Cerebellar cortex (tissue), 1 donor: ENCODE results near the gene NFIC.
A peak's percentile ranks its signal among the peaks of the same experiment; 100 is the strongest.

ENCODE experiments used
- DNase-seq: peaks from one replicate; pipeline ENCODE4 v3.0.0-alpha.2; 2015; ENCODE audit warnings: low spot score

NFIC gene

DNA sequence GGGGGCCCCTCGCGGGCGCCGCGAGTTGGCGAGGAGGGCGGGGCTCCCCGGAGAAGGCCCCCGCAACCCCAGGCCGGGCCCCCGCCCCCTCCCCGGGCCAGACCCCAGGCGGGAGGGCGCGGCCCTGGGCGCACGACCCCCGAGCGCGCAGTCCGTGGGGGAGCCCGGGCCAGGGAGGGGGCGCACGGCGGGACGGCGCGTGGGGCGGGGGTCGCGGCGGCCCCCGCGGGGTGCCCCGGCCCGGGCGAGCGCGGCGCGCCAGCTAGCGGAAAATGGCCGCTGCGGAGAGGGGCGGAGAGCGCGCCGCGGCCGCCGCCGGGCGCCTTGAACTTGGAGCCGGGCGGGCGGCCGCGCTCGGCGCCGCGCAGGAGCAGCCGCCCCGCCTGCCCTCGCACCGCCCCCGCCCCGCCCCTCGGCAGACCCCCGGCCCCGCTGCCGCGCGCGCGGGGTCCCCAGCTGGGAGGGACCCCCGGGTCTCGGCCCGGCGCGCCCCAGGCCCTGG, 6.4 kb upstream of the NFIC start:
- DNase-seq: no peak

- DNase-seq: peak; percentile 51
These were observed 5.7 kb upstream of the NFIC start for GRCh38 chr19:3360421-3361383.

- peak; percentile 61 for DNase-seq
These were observed 4.8 kb upstream of the NFIC start for GRCh38 chr19:3361384-3362216.

GRCh38 chr19:3362217-3362906, 4.0 kb upstream of the NFIC start:
- DNase-seq: no peak

DNA sequence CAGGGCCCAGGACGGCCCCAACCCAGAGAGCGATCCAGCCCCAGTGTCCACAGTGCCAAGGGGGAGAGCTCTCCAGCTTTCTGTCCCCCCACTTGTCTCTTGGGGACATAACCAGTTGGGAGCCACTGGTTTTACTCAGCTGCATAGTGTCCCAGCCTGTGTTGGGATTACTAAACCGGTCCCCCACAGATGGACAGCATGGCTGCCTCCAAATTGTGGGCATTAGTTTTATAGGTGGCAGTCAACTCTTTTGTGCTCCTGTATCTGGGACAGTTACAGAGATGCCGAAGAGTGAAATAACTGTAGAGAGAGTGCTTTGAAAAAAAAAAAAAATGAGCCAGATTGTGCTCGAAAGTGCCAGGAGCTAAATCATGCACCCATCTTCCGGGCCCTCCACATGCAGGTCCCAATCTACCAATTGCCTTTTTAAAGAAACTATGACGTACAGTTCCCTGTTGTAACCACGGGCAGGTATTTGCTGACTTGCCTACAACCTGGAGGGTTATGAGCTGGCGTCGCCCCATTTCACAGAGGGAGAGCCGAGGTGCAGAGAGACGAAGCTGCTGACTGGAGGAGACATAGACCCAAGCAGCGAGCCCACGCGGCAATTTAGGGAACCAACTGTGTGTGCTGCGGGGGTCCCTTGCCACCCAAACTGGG, 2.4 kb upstream of the NFIC start:
- peak; percentile 51 for DNase-seq

GRCh38 chr19:3364501-3364858, 1.9 kb upstream of the NFIC start:
- DNase-seq: peak; percentile 46

- peak; percentile 30 for DNase-seq
These were observed 1.1 kb upstream of the NFIC start for GRCh38 chr19:3365093-3365835.

GRCh38 chr19:3366753-3367627, 607 bp downstream of the NFIC start:
- DNase-seq: peak; percentile 62

- peak; percentile 31 for DNase-seq
These were observed 1.5 kb downstream of the NFIC start for GRCh38 chr19:3367628-3368440.

- peak; percentile 29 for DNase-seq
These were observed 2.0 kb downstream of the NFIC start for GRCh38 chr19:3368441-3368795.

DNA sequence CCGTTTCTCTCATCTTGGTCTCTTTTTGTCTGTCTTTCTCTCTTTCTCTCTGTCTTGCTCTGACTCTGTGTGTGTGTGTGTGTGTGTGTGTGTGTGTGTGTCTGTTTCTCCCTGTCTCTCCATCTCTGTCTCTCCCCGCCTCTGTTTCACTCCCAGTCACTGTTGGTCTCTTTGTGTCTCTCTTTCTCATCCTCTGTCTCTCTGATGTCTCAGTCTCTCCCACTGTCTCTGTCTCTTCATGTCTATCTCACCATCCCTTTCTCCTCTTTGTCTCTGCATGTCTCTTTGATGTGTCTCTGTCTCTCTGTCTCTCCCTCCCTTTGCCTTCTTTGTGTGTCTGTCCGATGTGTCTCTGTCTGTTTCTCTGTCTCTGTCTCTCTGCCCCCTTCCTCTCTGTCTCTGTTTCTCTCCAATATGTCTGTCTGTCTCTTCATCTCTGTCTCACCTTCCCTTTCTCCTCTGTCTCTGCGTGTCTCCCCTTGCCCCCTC, 2.5 kb downstream of the NFIC start:
- peak; percentile 50 for DNase-seq

DNA sequence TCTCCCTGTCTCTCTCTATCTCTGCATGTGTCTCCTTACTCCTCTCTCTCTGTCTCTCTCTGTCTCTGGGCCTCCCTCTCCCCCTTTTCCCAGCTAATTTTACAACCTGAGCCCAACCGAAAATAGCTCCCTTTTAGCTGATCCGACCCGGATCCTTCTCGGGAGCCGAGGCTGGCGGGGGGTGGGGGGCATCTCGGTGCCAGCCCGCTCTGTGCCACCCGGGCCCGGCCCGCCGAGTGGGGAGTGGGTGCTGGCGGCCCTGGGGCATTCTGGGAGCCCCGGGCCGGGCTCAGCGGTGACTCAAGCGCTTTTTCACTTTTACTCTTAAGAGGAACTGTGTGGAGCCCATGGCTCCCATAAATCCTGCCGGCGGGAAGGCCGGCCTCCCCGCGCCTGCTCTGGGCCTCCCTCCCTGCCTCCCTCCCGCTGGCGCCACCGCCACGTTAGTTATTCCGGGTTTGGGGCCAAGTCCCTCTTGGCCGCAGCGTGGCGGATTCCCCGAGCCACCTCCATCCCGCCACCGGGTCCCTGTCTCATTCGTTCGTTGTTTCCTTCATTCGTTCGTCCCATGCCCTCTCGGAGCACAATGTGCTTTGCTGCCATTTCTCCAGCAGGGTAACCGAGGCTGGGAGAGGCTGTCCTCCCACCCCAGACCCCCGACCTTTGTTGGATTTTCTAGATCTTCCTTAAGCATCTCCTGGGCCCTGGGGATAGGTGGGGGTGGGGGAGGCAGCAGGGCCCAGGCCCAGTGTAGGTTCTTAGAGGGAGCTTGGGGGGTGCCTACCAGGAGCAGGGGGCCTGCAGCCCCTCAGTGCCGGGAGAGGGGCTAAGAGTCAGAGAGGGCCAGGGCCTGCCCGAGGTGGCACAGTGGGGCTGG, 3.2 kb downstream of the NFIC start:
- DNase-seq: peak; percentile 60

DNA sequence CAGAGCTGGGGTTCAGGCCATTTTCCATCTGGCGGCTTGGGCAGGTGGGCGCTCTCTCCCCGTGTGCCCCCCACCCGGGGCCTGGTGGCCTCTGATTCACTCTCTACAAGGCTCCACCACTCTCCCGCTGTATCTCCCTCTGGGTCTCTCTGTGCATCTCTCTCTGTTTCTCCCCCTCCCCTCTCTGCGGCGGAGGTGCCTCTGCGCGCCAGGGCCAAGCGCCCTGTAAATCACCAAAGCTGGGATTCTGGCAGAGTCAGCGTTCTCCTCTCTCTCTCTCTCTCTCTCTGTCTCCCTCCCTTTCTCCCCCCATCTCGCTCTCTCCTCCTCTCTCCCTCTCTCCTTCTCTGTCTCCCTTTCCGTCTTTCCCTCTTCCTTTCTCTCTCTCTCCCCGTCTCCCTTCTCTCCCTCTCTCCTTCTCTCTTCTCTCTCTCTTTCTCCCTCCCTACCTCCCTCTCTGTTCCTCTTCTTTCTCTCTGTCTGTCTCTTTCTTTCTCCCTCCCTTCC, 3.9 kb downstream of the NFIC start:
- DNase-seq: peak; percentile 76

GRCh38 chr19:3370728-3371591, 4.6 kb downstream of the NFIC start:
- no peak for DNase-seq

- DNase-seq: no peak
These were observed 6.0 kb downstream of the NFIC start for GRCh38 chr19:3372413-3372812.

- DNase-seq: no peak
These were observed 7.6 kb downstream of the NFIC start for GRCh38 chr19:3373971-3374368.
